ENCODE results near the gene ADGRD1. TPM values are rescaled to one million over a fixed set of nuclear protein-coding genes. Genes with fewer than 3 reads are reported as not detected.
"Not testable (repeated sequence)": the region's sequence is repeated elsewhere in the genome, so short reads cannot be mapped to it uniquely, and the experiment has no call there.

Gene ADGRD1
- polyA plus RNA-seq, 1 experiment: 68.5 TPM

DNA sequence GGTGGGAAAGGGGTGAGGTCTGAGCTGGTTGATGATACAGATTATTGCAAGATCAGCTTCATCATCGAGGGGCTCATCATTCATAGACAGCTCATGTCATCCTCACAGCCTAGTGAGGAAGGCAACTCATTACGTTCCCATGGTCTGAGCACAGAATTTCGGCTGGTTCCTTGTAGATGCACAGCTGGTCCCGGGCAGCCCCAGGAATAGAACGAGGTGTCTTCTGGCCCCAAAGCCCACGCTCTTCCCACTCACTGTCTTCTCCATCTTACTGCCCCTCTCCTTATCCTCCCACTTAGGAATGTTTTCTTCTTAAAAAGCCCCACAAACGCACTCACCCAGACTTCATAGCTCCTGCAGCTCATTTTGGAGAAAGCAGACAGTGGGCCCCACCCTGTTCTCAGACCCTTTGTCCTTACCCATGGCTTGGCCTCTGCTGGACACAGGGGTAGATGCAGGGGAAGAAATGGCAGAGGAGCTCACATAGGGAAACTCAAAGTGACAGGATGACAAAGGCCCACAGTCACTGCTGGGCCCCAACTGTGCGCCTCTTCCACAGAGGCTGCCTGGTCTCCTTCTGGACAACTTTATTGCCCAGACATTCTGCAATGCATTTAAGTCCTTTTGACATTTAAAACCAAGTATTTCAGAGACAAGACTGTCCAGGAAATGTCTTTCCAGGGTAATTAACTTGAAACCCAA is 162.2 kb downstream of the ADGRD1 start:
- no peaks in the 10 kb centered on the region; the same call in 1 of the 2 replicates for H3K27me3 ChIP-seq (ENCODE audit: control insufficient read depth, insufficient read depth, low read length)
- DNase-seq (ENCODE audit: low read depth): no peak
- ChIA-PET POLR2A (no interaction called here), CTCF (interaction anchor here (0.9 to 11.9 kb wide), 7 partner anchors 9 to 714 kb away, joined by 3 to 114 read pairs (median 7); no protein-coding TSS in a partner anchor)
- no peak overlapping the region for H3K4me3 ChIP-seq (ENCODE audit: low read depth, low read length)
- TF ChIP-seq, protein P1, sequence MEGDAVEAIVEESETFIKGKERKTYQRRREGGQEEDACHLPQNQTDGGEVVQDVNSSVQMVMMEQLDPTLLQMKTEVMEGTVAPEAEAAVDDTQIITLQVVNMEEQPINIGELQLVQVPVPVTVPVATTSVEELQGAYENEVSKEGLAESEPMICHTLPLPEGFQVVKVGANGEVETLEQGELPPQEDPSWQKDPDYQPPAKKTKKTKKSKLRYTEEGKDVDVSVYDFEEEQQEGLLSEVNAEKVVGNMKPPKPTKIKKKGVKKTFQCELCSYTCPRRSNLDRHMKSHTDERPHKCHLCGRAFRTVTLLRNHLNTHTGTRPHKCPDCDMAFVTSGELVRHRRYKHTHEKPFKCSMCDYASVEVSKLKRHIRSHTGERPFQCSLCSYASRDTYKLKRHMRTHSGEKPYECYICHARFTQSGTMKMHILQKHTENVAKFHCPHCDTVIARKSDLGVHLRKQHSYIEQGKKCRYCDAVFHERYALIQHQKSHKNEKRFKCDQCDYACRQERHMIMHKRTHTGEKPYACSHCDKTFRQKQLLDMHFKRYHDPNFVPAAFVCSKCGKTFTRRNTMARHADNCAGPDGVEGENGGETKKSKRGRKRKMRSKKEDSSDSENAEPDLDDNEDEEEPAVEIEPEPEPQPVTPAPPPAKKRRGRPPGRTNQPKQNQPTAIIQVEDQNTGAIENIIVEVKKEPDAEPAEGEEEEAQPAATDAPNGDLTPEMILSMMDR (IDR thresholded peaks at IDR 0.05; ENCODE audit: insufficient read depth, low read depth, low read length): no peak
- H3K36me3 ChIP-seq (ENCODE audit: control insufficient read depth, insufficient read depth, low read length): peaks cover 4% of the 10 kb centered on the region

DNA sequence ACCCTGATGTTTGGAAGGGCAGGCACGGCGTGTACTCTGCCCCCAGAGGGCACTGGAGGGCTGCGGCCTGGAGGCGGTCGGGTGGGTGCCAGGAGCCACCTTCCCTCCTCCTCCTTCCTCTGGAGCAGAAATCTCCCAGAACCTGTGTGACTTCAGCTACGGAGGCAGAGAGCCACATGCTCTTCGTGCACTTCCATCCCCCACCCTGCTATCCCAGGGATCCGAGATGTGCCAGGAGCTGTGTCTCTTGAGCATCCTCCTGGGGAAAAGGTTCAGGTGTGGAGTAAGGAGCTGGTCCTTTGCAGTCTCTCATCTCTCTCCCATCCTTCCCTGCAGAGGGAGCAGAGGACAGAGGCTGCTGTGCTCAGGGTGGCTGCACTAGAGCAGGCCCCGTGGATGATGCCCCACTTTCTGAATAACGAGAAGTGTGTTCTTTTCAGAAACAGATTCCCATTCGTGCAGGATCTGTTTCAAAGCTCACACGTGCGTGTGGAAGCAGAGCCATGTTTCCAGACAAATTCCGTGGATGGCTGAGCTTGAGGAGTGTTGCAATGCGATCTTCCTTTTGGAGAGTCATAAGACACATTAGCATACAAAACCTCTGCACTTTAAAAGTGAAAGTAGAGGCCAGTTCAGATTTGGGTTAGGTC is 162.9 kb downstream of the ADGRD1 start:
- Histone ChIP-seq H3K27me3 (ENCODE audit: control insufficient read depth, insufficient read depth, low read length) (no peaks in the 10 kb centered on the region; the same call in 1 of the 2 replicates), H3K36me3 (ENCODE audit: control insufficient read depth, insufficient read depth, low read length) (peaks cover 4% of the 10 kb centered on the region), H3K4me3 (ENCODE audit: low read depth, low read length) (no peak overlapping the region)
- TF ChIP-seq, protein P1 (IDR thresholded peaks at IDR 0.05; ENCODE audit: insufficient read depth, low read depth, low read length): peak; percentile 62
- CTCF ChIA-PET: interaction anchor here (0.6 to 11.9 kb wide), 9 partner anchors 8 to 714 kb away, joined by 3 to 114 read pairs (median 5); no protein-coding TSS in a partner anchor
- DNase-seq (ENCODE audit: low read depth): peak; percentile 49
- POLR2A ChIA-PET: interaction anchor here (1.2 kb wide), 1 partner anchor 16 kb away, joined by 3 read pairs; no protein-coding TSS in a partner anchor

DNA sequence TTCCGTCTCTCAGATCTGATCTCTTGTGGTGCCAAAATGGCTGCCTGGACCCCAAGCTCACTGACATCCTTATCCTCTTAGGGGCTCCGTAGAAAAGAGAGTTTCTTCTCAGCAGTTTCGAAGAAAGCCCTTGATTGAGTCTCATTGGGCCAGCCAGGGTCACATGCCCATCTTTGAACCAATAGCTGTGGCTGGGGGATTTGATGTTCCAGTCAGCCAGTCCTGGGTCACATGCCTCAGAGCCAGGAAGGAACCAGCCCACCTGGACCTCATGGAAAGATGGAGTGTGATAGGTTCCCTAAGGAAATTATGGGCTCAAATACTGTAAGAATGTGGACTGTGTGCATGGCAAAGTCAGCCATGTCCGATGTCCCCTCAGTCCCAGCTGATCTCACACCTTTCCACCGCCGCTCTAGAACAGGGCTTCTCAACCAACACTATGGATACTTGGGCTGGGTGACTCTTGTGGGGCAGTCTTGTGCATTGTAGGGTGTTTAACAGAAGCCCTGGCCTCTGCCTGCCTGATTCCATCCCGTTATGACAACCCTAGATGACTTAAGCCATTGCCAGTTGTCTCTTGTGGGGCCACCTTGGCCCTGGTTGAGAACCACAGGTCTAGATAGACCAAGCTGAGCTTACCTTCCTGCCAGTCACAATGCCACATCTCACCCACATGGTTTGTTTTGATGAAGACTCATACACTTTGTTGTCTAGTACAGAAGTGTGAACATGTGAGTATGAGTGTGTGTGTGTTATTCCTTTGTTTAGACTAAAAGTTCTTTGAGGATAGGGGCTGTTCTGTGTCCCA is 163.9 kb downstream of the ADGRD1 start:
- Histone ChIP-seq H3K36me3 (ENCODE audit: control insufficient read depth, insufficient read depth, low read length) (peaks cover 4% of the 10 kb centered on the region), H3K27me3 (ENCODE audit: control insufficient read depth, insufficient read depth, low read length) (no peaks in the 10 kb centered on the region; the same call in 1 of the 2 replicates), H3K4me3 (ENCODE audit: low read depth, low read length) (no peak overlapping the region)
- ChIA-PET POLR2A (interaction anchor here (1.2 kb wide), 1 partner anchor 15 kb away, joined by 3 read pairs; no protein-coding TSS in a partner anchor), CTCF (interaction anchor here (0.6 to 11.9 kb wide), 8 partner anchors 9 to 1036 kb away, joined by 3 to 114 read pairs (median 6); no protein-coding TSS in a partner anchor)
- DNase-seq (ENCODE audit: low read depth): no peak
- TF ChIP-seq, protein P1 (IDR thresholded peaks at IDR 0.05; ENCODE audit: insufficient read depth, low read depth, low read length): no peak

DNA sequence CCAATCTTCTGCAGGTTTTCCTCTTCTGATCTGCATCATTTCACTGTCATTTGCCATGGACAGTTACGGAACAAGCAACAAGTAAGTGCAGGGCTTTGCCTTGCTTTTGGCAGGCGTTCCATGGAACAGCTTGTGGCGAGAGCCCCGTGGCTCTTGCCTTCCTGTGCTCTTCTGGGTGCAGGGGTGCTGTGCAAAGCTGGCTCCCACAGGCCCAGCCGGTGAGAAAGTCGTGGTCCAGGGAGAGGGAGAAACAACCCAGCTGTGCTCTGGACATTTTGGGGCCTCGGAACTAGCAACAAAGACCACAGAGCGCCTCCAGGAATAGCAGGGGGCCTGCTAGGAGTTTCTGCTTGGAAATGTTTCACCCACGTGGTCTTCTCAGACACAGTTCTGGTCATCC is 164.7 kb downstream of the ADGRD1 start:
- DNase-seq (ENCODE audit: low read depth): no peak
- TF ChIP-seq, protein P1 (IDR thresholded peaks at IDR 0.05; ENCODE audit: insufficient read depth, low read depth, low read length): no peak
- POLR2A ChIA-PET: no interaction called here
- Histone ChIP-seq H3K4me3 (ENCODE audit: low read depth, low read length) (no peak overlapping the region), H3K27me3 (ENCODE audit: control insufficient read depth, insufficient read depth, low read length) (no peaks in the 10 kb centered on the region; the same call in 1 of the 2 replicates), H3K36me3 (ENCODE audit: control insufficient read depth, insufficient read depth, low read length) (peaks cover 4% of the 10 kb centered on the region)
- CTCF ChIA-PET: interaction anchor here (1.5 to 11.9 kb wide), 2 partner anchors 14 kb away, joined by 3 to 114 read pairs; no protein-coding TSS in a partner anchor

DNA sequence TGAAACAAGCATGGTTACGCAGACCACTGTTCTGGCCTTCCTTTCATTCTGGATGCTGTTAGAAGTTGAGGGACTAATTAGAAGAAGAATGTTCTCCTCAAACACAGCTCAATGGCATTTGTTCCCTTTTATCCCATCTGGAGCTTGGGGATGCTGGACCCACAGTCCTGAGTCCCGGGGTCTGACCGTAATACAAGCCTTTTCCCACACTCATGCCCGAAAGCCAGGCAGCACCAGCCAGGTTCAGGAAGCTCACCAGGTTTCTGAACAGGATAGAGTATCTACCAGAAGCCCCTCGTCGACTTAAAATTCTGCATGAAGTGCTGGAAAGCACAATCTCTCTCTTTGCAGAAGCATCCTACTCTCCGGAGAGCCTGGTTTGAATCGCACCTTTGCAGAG is 165.6 kb downstream of the ADGRD1 start:
- H3K27me3 ChIP-seq (ENCODE audit: control insufficient read depth, insufficient read depth, low read length); POLR2A ChIA-PET: not testable (repeated sequence)
- CTCF ChIA-PET: interaction anchor here (1.5 to 11.9 kb wide), 2 partner anchors 13 to 15 kb away, joined by 3 to 114 read pairs; no protein-coding TSS in a partner anchor

More for the DNA sequence above, 165.6 kb downstream of the ADGRD1 start:
- not testable (repeated sequence) for DNase-seq (ENCODE audit: low read depth); H3K36me3 ChIP-seq (ENCODE audit: control insufficient read depth, insufficient read depth, low read length); H3K4me3 ChIP-seq (ENCODE audit: low read depth, low read length)
